Dermis blood vessel endothelial cell (primary cell): Measurements from ENCODE around the gene DCAKD. TPM values are rescaled to one million over a fixed set of nuclear protein-coding genes. Genes with fewer than 3 reads are reported as not detected.

Source experiments
- DNase-seq: peaks from one replicate; pipeline ENCODE4 v3.0.0; 2010
- total RNA-seq: library from RNA; depleted of rRNA; stranded (reverse); fragments of >200 nt; gene quantifications from 2 replicates; pipeline ENCODE4 v1.2.3, GENCODE V29; 2014

Gene DCAKD, protein sequence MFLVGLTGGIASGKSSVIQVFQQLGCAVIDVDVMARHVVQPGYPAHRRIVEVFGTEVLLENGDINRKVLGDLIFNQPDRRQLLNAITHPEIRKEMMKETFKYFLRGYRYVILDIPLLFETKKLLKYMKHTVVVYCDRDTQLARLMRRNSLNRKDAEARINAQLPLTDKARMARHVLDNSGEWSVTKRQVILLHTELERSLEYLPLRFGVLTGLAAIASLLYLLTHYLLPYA
- total RNA-seq: 33.8 and 36.4 TPM in 2 replicates

DNA sequence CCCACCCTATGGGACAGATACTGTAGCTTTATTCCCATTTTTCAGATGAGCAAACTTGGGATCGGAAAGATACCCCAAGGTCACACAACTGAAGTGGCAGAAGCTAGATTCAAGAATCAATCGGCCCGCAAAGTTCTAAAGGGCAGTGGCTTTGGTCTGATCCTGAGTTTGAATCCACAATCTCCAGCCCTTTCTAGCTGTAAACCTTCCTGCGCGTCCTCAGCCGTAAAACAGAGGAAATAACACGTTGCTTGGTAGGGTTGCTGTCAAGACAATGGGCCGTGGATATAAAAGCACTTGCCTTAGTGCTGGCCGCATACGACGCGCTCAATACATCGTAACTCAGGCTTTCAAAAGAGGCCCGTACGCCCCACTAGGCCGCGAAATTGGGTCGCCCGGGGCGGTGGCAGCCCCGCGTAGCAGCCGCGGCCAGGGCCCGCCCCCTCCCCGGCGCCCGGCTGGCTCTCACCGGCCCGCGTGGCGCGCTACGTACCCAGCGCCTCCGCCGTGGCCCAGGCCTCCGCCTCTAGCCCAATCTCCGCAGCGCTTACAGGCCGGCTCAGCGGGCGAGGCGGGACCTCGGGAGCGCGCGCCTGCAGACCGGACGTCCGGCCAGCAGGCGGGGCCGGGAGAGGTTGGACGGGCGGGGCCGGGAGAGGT lies at the start of gene DCAKD:
Gene DCAKD (minus strand): TSS at position 573 of the 660 bp plus-strand sequence. CDS start 16,747 bp downstream, outside the sequence.
- peak; percentile 98 for DNase-seq

DNA sequence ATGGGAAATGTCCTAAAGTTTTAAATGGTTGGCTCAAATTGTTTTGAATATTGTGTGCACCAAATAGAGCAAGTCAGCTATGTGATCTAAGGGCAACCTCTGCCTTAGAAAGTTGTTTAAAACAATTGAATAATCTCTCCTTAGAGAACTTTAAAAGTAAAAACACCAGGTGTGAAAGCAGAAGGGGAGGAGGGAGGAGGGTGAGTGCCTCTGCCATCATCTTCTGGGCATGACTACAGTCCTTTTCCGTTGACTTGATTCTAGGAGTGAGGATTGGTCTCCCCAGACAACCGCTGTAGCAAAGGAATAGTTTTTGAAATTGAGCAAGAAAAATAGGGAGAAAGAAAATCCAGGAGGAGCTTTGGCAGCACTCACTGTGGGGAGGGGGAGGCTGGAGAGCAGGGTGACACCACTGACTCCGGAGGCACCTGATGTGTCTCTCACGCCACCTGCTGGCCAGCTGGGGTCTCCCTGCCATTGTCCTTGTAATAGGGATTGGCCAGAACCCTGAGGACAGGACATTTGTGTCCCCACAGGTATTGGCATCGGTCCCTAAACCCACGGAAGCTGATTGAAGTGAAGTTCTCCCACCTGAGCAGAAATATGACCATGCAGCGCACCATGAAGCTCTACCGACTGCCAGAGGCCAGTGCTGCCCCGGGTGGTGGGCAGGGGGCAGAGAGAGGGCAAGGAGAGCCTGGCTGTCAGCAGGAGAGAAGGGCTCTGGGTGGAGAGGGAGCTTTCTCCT lies 47.6 kb upstream of the DCAKD start:
- peak; percentile 88 for DNase-seq

DNA sequence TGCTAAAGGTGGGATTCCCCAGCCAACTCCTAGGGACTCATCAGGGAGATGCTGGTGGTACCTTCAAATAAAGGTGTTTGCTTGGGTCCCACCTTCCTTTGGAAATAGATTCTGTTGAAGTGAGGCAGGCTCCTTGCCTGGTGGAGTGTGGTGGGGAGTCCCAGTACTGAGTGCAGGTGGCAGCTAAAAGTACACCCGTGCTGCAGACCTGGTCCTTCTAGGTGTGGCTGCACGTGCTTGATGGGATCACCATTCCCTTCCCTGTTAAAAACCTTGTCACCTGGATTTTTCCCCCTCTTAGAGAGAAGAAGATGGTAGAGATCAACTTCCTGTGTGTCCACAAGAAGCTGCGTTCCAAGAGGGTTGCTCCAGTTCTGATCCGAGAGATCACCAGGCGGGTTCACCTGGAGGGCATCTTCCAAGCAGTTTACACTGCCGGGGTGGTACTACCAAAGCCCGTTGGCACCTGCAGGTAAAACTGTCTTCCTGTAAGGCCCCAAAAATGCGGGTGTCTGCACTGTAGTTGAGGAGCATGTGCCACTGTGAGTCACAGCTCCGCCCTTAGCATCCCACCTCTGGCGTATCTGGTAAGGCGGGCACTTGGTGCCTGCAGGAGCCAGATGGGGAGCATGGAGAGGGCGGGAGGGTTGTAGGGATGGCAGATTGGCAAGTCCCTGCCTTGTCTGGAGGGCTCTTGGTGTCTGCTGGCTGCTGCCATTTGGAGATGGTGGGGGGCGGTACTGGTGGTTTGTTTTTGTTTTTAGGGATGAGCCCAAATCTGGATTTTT lies 46.8 kb upstream of the DCAKD start:
- DNase-seq: no peak

DNA sequence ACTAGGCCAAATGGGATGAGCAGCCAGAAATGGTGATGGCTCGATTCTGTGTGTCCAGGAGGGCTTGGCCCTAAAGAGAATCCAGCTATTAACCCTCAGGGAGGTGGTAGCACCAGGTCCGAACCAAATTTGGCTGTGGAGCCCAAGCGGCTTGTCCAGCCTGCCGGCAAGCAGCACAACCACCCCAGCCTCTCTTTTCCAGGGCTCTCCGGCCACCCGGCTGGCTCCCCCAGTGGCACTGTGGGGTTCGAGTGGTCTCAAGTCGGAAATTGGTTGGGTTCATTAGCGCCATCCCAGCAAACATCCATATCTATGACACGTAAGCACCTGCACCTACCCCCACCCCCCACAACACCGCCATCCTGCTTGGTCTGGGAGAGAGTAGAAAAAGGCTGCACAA lies 45.5 kb upstream of the DCAKD start:
- DNase-seq: no peak

DNA sequence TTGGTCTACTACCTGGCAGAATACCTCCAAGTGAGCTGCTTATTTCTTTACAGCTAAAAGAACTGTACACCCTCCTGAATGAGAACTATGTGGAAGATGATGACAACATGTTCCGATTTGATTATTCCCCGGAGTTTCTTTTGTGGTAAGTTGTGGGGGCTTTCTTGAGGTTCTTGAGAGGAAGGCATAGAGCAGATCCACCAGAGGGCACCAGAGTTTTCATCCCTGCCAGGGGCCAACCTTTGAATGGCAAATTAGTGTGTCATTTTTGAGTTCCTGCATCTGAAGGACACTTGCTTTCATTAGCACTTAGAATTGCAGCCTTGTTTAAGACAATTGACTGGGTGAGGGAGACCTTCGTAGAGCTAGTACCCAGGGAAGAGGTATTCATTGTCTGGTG lies 44.7 kb upstream of the DCAKD start:
- DNase-seq: peak; percentile 73

DNA sequence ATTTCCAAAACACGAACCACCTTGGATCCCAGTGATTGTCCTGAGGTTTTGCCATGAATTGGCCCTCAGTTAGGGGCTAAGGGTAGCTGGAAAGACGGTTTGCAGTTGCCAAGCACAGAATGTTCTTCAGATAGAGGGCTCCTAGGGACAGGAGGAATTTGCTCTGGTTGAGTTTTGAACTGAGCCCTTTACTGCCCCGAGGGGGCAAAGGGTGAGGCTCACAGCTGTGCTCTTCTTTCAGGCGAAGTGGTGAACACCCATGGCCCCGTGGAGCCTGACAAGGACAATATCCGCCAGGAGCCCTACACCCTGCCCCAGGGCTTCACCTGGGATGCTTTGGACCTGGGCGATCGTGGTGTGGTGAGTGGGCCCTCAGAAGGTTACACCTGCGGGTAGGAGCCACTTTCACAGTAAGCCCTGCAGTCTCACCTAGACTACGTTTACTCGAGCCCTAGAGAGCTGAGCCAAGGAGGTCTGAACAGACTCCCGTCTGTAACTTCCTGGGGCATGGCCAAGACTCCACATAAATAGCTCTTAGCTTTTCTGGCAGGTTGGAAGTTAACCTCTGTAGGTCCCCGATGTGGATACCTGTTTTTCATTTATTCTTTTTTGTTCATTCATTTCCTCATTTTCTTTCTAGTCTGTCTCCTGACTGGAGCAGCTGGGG lies 42.1 kb upstream of the DCAKD start:
- peak; percentile 26 for DNase-seq

DNA sequence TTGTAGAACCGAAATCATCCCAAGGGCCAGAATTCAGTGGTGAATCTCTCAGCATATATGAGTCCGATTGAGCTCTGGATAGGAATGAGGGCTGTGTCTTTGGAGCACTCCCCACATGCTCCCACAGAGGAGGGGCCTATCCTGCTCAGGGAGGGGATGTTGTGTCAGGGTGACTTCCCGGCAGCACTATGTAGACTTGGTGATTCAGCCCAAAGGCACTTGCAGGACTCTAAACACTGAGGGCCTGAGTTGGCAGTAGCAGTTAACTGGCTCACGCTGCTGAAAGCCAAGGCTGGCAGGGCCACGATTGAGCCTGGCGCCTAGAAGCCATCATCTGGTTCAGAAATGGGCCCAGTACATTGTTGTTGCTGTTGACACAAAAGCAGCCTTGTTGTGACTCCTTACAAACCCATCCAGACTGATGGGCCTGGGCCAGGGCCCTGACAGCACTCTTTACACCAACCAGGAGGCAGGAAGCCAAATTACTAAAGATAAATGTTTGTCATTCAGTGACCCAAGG lies 41.5 kb upstream of the DCAKD start:
- DNase-seq: peak; percentile 98

DNA sequence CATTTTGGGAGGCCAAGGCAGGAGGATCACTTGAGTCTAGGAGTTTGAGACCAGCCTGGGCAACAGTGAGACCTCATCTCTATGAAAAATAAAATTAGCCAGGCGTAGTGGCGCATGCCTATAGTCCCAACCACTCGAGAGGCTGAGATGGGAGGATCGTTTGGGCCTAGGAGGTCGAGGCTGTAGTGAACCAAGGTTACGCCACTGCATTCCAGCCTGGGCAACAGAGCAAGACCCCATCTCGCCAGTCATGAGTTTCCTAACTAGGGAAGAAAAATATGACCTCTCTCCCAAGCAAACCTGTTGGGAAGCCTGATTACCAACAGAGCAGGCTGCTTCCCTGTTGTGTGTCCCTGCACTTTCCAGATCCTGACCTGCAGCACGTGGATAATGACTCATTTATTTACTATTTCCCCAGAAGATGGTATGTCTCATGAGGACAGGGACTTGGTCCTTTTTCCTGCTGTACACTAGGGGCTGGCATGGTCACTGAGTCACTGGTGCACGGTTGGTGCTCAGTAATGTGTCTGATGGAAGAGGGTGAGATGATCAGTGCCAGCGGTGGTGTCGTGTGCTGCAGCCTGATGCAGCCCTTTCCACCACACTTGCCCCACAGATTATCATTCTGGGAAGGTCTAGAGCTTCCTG lies 40.5 kb upstream of the DCAKD start:
- DNase-seq: peak; percentile 27

DNA sequence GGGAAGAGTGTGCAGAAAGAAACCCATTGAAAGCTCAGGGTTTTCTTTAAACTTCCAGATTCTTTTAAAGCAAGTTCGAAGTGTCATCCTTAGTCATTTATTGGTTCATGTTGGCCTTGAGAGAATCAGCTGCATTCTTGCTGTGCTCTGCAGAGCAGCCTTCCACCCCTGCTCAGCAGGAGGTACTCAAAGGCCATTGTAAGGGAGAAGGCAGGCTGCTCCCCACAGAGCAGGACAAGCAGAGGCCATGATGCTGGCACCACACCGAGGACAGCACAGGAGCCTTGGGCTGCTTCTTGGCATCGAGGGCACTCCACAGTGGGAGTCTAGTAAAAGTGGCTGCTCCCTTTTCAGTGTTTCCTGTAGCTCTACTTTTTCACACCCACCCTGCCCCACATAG lies 39.3 kb upstream of the DCAKD start:
- no peak for DNase-seq

DNA sequence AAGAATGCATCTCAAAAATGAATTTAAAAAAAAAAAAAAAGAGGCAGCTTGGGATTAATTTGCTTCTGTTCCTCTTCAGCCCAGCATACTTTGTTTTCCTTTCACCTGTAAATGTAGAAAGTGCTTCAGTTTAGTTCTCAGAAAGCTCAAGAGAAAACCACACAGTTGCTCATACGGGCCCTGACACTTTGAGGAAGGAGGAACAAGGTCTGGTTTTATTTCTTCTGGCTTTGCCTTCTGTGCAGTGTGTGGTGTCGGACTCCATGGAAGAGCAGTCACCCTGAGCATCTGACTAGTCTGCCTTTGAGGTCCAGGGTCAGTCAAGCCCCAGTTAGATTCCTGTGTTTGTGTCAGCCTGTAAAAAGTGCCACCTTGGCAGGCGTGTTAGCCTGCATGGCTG lies 37.3 kb upstream of the DCAKD start:
- no peak for DNase-seq

DNA sequence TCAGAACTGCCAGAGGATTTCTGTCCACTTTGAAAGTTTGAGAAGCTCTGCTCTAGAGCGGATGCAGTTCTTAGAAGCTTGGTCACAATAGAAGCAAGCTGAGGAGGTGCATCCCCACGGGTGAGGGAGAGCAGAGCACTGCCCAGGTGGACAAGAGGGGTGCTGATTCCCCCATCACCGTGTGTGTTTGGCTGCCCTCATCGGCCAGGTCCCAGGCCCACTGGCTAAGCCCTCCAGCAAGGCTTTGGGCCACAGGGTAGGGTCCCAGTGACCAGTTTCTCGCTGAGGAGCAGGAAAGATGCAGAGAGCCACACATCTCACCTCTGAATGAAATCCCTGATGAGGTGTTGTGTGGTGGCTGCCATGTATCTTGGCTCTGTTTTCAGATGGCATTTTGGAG lies 36.5 kb upstream of the DCAKD start:
- DNase-seq: no peak

DNA sequence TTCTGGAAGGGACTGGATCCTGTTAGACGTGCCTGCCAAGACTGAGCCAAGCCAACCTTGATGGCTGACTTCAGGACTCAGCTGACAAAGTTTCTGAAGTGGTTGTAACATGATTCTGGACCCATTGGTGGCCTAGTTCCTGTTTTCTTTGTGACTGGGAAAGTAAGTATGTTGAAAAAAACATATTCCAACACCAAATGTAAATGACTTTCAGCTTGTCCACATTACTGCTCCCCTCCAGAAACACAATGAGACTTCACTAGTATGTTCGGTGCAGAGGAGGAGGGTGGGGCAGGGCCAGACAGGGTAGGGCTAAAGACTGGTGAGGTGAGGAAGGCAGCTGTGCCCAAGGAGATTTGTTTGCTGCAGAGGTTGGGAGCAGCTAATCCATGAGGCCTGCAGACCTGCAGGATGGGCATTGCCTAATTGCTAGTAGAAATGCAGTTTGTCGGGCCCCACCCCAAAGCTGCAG lies 36.1 kb upstream of the DCAKD start:
- DNase-seq: no peak

DNA sequence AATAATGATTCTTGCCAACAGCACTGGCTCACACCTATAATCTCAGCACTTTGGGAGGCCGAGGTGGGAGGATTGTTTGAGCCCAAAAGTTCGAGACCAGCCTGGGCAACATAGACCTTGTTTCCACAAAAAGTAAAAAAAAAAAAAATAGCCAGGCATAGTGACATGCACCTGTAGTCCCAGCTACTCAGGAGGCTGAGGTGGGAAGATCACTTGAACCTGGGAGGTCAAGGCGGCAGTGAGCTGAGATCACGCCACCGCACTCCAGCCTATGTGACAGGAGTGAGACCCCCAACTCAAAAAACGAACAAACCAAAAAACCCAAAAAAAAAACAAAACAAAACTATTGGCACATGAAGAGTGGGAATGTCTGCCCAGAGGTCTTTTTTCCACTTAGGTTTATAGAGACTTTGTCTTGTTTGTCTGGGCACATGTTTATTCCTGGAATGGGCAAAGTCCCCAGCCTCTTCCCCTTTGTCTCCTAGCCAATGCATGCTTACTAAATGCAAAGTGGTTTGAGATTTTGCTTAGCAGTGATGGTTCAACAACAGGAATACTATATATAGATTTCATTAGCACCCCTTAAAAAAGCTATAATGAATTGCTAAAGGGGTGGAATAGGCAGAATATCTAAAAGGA lies 35.6 kb upstream of the DCAKD start:
- no peak for DNase-seq

DNA sequence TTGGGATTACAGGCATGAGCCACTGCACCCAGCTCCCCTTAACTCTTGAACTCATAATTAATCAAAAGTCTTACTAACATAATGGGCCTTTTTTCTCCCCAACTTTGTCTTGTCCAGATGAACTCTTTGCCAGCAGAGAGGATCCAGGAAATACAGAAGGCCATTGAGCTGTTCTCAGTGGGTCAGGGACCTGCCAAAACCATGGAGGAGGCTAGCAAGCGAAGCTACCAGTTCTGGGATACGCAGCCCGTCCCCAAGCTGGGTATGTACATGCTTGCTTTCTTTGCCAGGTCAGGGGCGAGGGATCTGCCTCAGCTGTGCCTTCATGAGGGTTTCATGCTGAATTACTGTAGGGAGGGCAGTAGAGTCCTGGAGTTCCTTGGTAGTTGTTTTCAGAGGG lies 35.0 kb upstream of the DCAKD start:
- DNase-seq: no peak

DNA sequence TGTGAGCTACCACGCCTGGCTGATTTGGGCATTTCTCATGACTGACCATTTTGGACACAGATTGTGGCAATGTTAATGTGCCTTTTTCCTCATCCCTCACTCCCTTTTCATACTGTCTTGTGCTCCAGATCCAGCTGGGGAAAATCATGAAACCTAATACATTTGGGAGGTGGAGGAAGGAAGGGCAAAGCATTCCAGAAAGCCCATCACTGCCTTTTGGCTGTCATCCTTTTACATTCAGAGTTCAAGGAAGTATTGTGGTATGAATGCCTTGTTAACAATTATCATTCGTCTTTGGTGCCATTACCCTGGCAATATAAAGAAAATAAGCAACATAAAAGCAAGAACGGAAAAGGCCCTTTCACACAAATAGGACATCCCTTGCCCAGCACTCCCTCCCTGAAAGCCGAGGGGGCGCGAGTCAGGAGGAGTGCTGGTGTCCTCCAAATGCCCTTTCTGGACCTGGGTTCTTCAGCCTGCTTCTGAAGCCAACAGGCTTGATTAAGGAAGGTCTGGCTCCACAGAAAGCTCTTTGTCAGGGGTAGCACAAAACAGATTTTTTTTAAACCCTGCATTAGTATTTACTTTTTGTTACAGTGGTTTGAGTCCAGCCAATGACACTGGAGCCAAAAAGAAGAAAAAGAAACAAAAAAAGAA lies 29.7 kb upstream of the DCAKD start:
- DNase-seq: no peak

DNA sequence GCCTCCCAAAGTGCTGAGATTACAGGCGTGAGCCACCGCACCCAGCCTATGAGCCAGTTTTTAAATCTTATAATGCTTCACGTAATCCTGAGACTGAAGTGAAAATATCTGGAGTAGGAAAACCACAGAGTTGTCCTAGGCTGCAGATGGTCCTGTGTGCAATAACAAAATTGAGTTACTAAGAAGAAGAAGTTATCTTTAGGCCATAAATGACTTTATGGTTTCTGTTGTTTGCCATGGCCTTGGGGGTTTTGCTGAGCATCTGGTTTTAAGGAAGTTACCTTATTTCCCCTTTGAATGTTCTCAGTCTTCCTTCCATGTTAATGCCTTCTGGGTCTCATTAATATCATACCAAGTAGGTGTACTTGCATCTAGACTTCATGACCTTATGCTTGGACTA lies 26.2 kb upstream of the DCAKD start:
- peak; percentile 23 for DNase-seq

DNA sequence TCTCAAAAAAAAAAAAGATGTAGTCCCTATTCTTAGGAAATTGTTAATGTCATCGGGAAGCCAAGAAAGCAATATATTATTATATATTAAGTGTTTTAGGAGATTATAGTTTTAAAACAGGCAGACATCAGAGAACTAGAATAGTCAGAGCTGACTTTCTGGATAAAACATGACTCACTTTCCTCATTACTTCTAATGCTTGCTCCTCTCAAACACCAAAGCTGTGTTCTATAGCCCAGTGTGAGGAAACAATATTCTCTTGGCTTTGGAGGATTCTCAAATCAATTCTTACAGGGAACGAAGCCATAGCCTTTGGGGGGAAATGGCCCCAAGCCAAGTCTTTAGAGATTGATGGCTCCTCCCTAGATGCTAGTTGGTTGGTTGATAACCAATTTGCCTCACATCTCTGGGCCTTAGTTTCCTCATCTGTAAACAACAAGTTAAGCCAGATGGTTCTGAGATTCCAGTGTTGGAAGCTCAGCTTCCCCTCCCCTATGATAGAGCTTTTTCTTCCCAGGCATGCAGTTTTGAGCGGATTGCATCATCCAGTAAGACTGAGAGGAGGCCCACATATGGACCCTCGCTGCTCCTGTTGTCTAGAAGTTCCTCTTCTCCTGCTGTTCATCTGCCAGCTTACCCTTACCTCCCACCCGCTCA lies 22.1 kb upstream of the DCAKD start:
- no peak for DNase-seq

DNA sequence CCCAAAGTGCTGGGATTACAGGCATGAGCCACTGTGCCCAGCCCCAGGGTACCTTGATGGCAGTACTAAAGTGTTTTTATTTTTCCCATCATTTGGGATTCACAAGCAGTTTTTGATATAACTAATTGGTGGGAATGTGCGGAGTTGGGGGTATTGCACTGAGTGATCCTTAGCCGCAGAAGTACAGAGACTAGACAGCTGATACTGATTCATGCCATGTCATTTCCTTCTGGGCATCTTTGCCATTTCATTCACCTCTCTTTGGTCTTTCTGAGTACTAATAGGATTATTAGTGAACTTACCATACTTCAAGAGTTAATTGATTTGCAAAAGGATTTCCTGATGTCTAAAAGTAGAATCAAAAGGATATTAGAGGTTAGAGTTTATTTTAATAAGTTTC lies 19.4 kb upstream of the DCAKD start:
- peak; percentile 36 for DNase-seq

DNA sequence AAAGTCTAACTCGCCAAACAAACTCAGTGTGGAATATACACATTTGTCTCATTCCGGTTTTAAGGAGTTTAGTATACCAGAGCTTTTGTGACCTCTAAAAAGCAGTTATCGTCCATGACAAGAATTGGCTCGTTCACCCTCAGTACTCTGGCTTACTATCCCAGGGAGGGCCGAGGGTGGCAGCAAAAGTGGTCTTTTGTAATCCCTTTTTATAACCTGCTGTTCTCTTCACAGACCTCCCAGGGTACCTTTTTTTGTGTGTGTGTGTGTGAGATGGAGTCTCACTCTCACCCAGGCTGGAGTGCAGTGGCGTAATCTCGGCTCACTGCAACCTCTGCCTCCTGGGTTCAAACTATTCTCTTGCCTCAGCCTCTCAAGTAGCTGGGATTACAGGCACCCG lies 18.6 kb upstream of the DCAKD start:
- DNase-seq: no peak

DNA sequence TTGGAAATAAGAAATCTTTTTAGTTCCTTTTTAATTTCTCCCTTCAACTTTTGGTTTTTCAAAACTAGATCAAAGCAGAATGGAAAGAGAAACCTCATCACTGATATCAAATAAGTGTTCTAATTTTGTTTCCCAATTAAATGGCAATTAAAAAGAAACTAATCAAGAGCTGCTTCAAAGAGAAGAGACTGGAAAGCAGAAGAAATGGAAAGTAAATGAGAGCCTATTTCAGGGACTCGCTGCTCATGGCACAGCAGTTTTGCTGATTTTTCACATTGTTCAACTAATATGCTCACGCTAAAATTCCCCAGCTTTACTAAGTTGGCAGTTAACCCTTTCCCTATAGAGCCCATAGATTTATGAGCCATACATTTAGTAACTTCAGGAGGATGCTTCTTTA lies 16.2 kb upstream of the DCAKD start:
- DNase-seq: no peak
